ENCODE data around the gene KPNA4. TPM values are rescaled to one million over a fixed set of nuclear protein-coding genes. Genes with fewer than 3 reads are reported as not detected.

The KPNA4 gene
- total and polyA plus RNA-seq, 5 donors from 2014 or later, result 6.9 to 55.2 (median 8.6) TPM

DNA sequence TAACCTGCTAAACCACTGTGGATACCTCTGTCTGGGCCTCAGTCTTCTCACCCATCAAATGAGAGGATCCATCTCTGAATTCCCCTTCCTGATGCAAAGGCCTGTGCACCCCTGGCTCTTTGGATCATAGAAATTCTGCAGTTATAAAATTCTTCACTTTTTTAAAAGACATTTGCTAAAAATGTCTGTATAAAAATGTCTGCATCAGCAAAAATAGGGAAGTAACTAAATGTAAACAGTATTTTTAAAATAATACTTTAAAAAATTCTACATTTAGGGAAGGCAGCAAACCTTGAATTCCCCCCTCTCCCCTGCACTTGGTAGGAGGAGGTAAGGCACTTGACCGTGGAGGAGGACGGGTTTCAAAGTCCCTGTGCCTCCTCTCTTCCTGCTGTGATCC is 90.2 kb downstream of the KPNA4 start:
- peaks cover 22% of the 10 kb centered on the region for H3K27me3 ChIP-seq (ENCODE audit: control insufficient read depth, insufficient read depth, low read length)
- ATAC-seq (ENCODE audit: low read depth in 2 of 2) (no peak), DNase-seq (no peak)
- Mint-ChIP-seq H3K27me3 (peaks cover 11% of the 10 kb centered on the region), H3K9me3 (peaks cover 0 to 8% (median 0%) of the 10 kb centered on the region in 7 donors), H3K36me3 (no peaks in the 10 kb centered on the region), H3K4me3 (no peak overlapping the region), H3K27ac (no peak overlapping the region), H3K4me1 (no peaks in the 10 kb centered on the region)
- no peak overlapping the region for H3K27ac ChIP-seq (ENCODE audit: insufficient read depth, low read length, poor library complexity, severe bottlenecking)
- no peaks in the 10 kb centered on the region for H3K36me3 ChIP-seq (ENCODE audit: control insufficient read depth, insufficient read depth, low read length)
- no peak overlapping the region for H3K4me3 ChIP-seq (ENCODE audit: low read depth, low read length)
- peaks cover 9 to 14% of the 10 kb centered on the region in 2 experiments for H3K9me3 ChIP-seq (ENCODE audit: control insufficient read depth in 2 of 2, low read length in 2 of 2)
- no peaks in the 10 kb centered on the region for H3K4me1 ChIP-seq (ENCODE audit: control insufficient read depth, insufficient read depth, low read length, poor library complexity, severe bottlenecking)

DNA sequence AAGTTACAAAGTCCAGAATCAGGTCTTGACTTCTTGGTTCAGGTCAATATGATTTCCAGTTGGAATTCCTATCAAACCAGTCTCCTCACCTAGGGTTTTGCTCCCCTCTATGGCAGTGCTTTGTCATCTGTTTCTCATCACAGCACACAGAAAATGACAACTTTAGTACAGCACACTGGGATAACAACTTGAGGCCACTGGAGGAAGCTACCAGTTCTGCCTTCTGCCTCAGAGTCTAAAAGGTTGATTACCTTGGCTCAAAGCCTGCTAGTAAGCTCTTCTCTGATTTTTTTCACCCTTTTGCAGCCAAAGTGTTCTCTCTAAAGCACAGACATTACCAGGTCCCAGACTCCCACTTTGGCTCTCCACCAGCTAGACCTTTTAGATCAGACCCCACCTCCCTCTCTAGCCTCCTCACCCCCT is 90.9 kb downstream of the KPNA4 start:
- Mint-ChIP-seq H3K36me3 (peaks cover 5% of the 10 kb centered on the region), H3K27me3 (peaks cover 14% of the 10 kb centered on the region), H3K9me3 (peaks cover 0 to 14% (median 5%) of the 10 kb centered on the region in 7 donors), H3K4me1 (no peaks in the 10 kb centered on the region), H3K27ac (no peak overlapping the region), H3K4me3 (no peak overlapping the region)
- no peak overlapping the region for H3K4me3 ChIP-seq (ENCODE audit: low read depth, low read length)
- DNase-seq (no peak), ATAC-seq (ENCODE audit: low read depth in 2 of 2) (no peak)
- H3K27me3 ChIP-seq (ENCODE audit: control insufficient read depth, insufficient read depth, low read length), result peaks cover 22% of the 10 kb centered on the region
- H3K36me3 ChIP-seq (ENCODE audit: control insufficient read depth, insufficient read depth, low read length), result no peaks in the 10 kb centered on the region
- H3K27ac ChIP-seq (ENCODE audit: insufficient read depth, low read length, poor library complexity, severe bottlenecking), result no peak overlapping the region
- peaks cover 9 to 17% of the 10 kb centered on the region in 2 experiments for H3K9me3 ChIP-seq (ENCODE audit: control insufficient read depth in 2 of 2, low read length in 2 of 2)
- no peaks in the 10 kb centered on the region for H3K4me1 ChIP-seq (ENCODE audit: control insufficient read depth, insufficient read depth, low read length, poor library complexity, severe bottlenecking)

DNA sequence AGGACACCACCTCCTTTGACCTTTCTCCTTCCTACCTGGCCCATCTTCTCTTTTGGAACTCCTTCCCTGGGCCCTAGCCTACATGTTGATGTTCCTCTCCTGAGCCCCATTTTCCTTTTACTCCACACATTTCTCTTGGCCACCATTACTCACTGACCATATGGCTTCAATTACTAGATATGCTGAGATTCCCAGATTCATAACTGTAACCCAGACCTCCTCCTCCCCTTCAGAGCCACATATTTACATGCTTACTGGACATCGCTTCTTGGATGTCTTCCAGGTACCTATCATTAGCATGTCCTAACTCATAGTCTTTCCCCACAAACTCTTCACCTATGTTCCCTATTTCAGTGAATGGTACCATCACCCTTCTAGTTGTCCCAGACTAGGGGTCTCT is 91.4 kb downstream of the KPNA4 start:
- Histone ChIP-seq H3K4me1 (ENCODE audit: control insufficient read depth, insufficient read depth, low read length, poor library complexity, severe bottlenecking) (no peaks in the 10 kb centered on the region), H3K36me3 (ENCODE audit: control insufficient read depth, insufficient read depth, low read length) (no peaks in the 10 kb centered on the region), H3K27me3 (ENCODE audit: control insufficient read depth, insufficient read depth, low read length) (peaks cover 24% of the 10 kb centered on the region), H3K27ac (ENCODE audit: insufficient read depth, low read length, poor library complexity, severe bottlenecking) (no peak overlapping the region), H3K4me3 (ENCODE audit: low read depth, low read length) (no peak overlapping the region), H3K9me3 (ENCODE audit: control insufficient read depth in 2 of 2, low read length in 2 of 2) (peaks cover 11 to 17% of the 10 kb centered on the region in 2 experiments)
- H3K27ac Mint-ChIP-seq, result no peak overlapping the region
- H3K27me3 Mint-ChIP-seq, result peaks cover 15% of the 10 kb centered on the region
- peaks cover 5% of the 10 kb centered on the region for H3K36me3 Mint-ChIP-seq
- H3K4me1 Mint-ChIP-seq, result no peaks in the 10 kb centered on the region
- no peak for ATAC-seq (ENCODE audit: low read depth in 2 of 2)
- peaks cover 2 to 14% (median 5%) of the 10 kb centered on the region in 7 donors for H3K9me3 Mint-ChIP-seq
- no peak for DNase-seq
- no peak overlapping the region for H3K4me3 Mint-ChIP-seq

DNA sequence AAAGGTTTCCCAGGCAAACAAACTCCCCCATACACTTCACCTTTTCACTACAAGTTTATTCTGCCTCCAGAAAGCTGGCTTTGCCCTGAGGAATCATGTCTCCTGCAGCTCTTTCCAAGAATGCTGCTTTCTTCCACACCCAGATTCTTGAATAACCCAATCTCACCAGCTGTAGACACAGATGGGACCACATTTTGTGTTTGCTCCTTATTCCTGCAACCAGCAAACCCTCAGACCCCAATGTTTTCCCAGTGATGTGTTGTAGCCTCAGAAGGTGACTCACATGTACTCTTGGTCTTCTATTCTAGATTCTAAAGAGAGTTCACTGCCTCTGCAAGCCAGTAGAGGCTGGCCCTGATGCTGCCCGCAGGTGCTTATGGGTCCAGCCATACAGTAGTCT is 92.2 kb downstream of the KPNA4 start:
- Mint-ChIP-seq H3K9me3 (peaks cover 3 to 14% (median 5%) of the 10 kb centered on the region in 7 donors), H3K4me3 (no peak overlapping the region), H3K27me3 (peaks cover 15% of the 10 kb centered on the region), H3K4me1 (no peaks in the 10 kb centered on the region), H3K27ac (no peak overlapping the region), H3K36me3 (peaks cover 8% of the 10 kb centered on the region)
- peaks cover 11 to 17% of the 10 kb centered on the region in 2 experiments for H3K9me3 ChIP-seq (ENCODE audit: control insufficient read depth in 2 of 2, low read length in 2 of 2)
- no peak overlapping the region for H3K27ac ChIP-seq (ENCODE audit: insufficient read depth, low read length, poor library complexity, severe bottlenecking)
- no peak overlapping the region for H3K4me3 ChIP-seq (ENCODE audit: low read depth, low read length)
- ATAC-seq (ENCODE audit: low read depth in 2 of 2), result no peak
- DNase-seq, result no peak
- no peaks in the 10 kb centered on the region for H3K36me3 ChIP-seq (ENCODE audit: control insufficient read depth, insufficient read depth, low read length)
- no peaks in the 10 kb centered on the region for H3K4me1 ChIP-seq (ENCODE audit: control insufficient read depth, insufficient read depth, low read length, poor library complexity, severe bottlenecking)
- H3K27me3 ChIP-seq (ENCODE audit: control insufficient read depth, insufficient read depth, low read length), result peaks cover 25% of the 10 kb centered on the region

DNA sequence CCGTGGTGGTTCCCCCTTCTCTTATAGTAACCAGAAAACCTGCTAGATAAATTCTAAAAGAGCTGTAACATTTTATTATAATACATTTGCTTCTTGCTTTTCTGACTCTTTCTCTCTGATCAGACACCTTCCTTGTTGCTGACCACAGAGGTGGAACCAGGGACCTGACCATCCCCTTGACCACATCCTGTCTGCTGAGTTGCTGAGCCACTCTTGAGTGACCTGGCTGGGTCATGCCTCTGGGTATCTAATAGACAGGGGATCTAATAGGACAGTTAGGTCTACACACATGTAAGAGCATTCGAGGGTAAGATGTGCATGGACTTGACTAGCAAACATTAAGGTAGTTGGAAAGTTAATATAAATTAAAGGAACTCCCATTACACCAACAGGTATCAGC is 93.0 kb downstream of the KPNA4 start:
- Histone ChIP-seq H3K4me3 (ENCODE audit: low read depth, low read length) (no peak overlapping the region), H3K27ac (ENCODE audit: insufficient read depth, low read length, poor library complexity, severe bottlenecking) (no peak overlapping the region), H3K27me3 (ENCODE audit: control insufficient read depth, insufficient read depth, low read length) (peaks cover 22% of the 10 kb centered on the region), H3K9me3 (ENCODE audit: control insufficient read depth in 2 of 2, low read length in 2 of 2) (peaks cover 11 to 17% of the 10 kb centered on the region in 2 experiments), H3K36me3 (ENCODE audit: control insufficient read depth, insufficient read depth, low read length) (no peaks in the 10 kb centered on the region), H3K4me1 (ENCODE audit: control insufficient read depth, insufficient read depth, low read length, poor library complexity, severe bottlenecking) (no peaks in the 10 kb centered on the region)
- Mint-ChIP-seq H3K4me1 (no peaks in the 10 kb centered on the region), H3K9me3 (peaks cover 3 to 14% (median 5%) of the 10 kb centered on the region in 7 donors), H3K27me3 (peaks cover 14% of the 10 kb centered on the region), H3K4me3 (no peak overlapping the region), H3K27ac (no peak overlapping the region), H3K36me3 (peaks cover 8% of the 10 kb centered on the region)
- DNase-seq, result no peak
- no peak for ATAC-seq (ENCODE audit: low read depth in 2 of 2)

DNA sequence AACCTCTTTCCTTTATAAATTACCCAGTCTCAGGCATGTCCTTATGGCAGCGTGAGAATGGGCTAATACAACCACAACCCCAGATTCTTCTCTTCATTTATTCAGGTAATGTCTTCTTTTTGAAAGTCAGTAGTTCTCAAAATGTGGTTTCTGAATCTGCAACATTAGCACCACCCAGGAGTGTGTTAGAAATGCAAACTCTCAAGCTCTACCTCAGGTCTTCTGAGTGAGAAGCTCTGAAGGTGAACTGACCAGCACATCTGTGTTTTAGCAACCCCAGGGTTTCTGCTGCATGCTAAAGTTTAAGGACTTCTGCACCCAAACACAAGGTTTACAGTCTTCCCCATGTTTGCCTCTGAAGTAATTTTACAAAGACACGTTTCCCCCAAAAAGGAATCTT is 93.5 kb downstream of the KPNA4 start:
- DNase-seq (no peak), ATAC-seq (ENCODE audit: low read depth in 2 of 2) (no peak)
- peaks cover 10% of the 10 kb centered on the region for H3K36me3 Mint-ChIP-seq
- H3K27me3 ChIP-seq (ENCODE audit: control insufficient read depth, insufficient read depth, low read length), result peaks cover 22% of the 10 kb centered on the region
- no peak overlapping the region for H3K27ac ChIP-seq (ENCODE audit: insufficient read depth, low read length, poor library complexity, severe bottlenecking)
- peaks cover 9% of the 10 kb centered on the region for H3K27me3 Mint-ChIP-seq
- H3K4me3 Mint-ChIP-seq, result no peak overlapping the region
- H3K27ac Mint-ChIP-seq, result no peak overlapping the region
- H3K9me3 Mint-ChIP-seq, result peaks cover 3 to 14% (median 5%) of the 10 kb centered on the region in 7 donors
- H3K4me1 ChIP-seq (ENCODE audit: control insufficient read depth, insufficient read depth, low read length, poor library complexity, severe bottlenecking), result no peaks in the 10 kb centered on the region
- H3K4me1 Mint-ChIP-seq, result no peaks in the 10 kb centered on the region
- H3K4me3 ChIP-seq (ENCODE audit: low read depth, low read length), result no peak overlapping the region
- H3K9me3 ChIP-seq (ENCODE audit: control insufficient read depth in 2 of 2, low read length in 2 of 2), result peaks cover 11 to 17% of the 10 kb centered on the region in 2 experiments
- no peaks in the 10 kb centered on the region for H3K36me3 ChIP-seq (ENCODE audit: control insufficient read depth, insufficient read depth, low read length)

DNA sequence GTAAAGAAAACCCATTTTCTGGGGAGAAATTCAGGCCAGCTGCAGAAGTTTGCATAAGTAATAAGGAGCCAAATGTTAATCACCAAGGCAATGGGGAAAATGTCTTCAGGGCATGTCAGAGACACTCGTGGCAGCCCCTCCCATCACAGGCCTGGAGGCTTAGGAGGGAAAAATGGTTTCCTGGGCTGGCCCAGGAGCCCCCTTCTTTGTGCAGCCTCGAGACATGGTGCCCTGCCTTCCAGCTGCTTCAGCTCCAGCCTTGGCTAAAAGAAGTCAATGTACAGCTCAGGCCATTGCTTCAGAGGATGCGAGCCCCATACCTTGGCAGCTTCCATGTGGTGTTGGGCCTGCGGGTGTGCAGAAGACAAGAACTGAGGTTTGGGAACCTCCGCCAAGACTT is 95.2 kb downstream of the KPNA4 start:
- no peak overlapping the region for H3K4me3 Mint-ChIP-seq
- Histone ChIP-seq H3K27me3 (ENCODE audit: control insufficient read depth, insufficient read depth, low read length) (peaks cover 28% of the 10 kb centered on the region), H3K27ac (ENCODE audit: insufficient read depth, low read length, poor library complexity, severe bottlenecking) (no peak overlapping the region), H3K36me3 (ENCODE audit: control insufficient read depth, insufficient read depth, low read length) (no peaks in the 10 kb centered on the region), H3K9me3 (ENCODE audit: control insufficient read depth in 2 of 2, low read length in 2 of 2) (peaks cover 11 to 17% of the 10 kb centered on the region in 2 experiments), H3K4me1 (ENCODE audit: control insufficient read depth, insufficient read depth, low read length, poor library complexity, severe bottlenecking) (no peaks in the 10 kb centered on the region), H3K4me3 (ENCODE audit: low read depth, low read length) (no peak overlapping the region)
- no peaks in the 10 kb centered on the region for H3K4me1 Mint-ChIP-seq
- DNase-seq (no peak), ATAC-seq (ENCODE audit: low read depth in 2 of 2) (no peak)
- peaks cover 3 to 14% (median 5%) of the 10 kb centered on the region in 7 donors for H3K9me3 Mint-ChIP-seq
- H3K27me3 Mint-ChIP-seq, result peaks cover 13% of the 10 kb centered on the region
- peaks cover 10% of the 10 kb centered on the region for H3K36me3 Mint-ChIP-seq
- H3K27ac Mint-ChIP-seq, result no peak overlapping the region

DNA sequence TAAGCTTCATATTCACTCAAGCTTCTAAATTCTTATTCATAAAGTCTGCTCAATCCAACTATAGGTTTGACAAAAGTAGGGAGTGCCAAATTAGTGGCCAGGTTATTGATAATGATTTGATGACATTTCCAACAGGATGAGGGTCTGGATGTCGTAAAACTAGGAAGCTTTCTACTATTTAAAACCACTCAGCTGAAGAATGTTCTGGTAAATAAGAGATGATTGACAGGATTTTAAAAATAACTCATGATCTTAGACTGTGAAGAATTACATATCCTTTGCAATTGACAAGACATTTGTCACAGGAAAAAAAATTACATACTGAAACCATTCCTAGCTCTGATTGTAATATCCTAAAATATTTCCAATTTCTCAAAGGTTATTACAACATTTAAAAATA is 100.4 kb downstream of the KPNA4 start:
- no peak overlapping the region for H3K27ac ChIP-seq (ENCODE audit: insufficient read depth, low read length, poor library complexity, severe bottlenecking)
- H3K36me3 ChIP-seq (ENCODE audit: control insufficient read depth, insufficient read depth, low read length), result no peaks in the 10 kb centered on the region
- H3K27ac Mint-ChIP-seq, result no peak overlapping the region
- peaks cover 0 to 6% (median 5%) of the 10 kb centered on the region in 7 donors for H3K9me3 Mint-ChIP-seq
- peaks cover 18% of the 10 kb centered on the region for H3K27me3 ChIP-seq (ENCODE audit: control insufficient read depth, insufficient read depth, low read length)
- H3K9me3 ChIP-seq (ENCODE audit: control insufficient read depth in 2 of 2, low read length in 2 of 2), result peaks cover 2% of the 10 kb centered on the region in 2 experiments
- no peaks in the 10 kb centered on the region for H3K4me1 Mint-ChIP-seq
- no peak for ATAC-seq (ENCODE audit: low read depth in 2 of 2)
- no peak for DNase-seq
- peaks cover 10% of the 10 kb centered on the region for H3K36me3 Mint-ChIP-seq
- no peak overlapping the region for H3K4me3 ChIP-seq (ENCODE audit: low read depth, low read length)
- no peak overlapping the region for H3K4me3 Mint-ChIP-seq
- H3K27me3 Mint-ChIP-seq, result peaks cover 43% of the 10 kb centered on the region
- H3K4me1 ChIP-seq (ENCODE audit: control insufficient read depth, insufficient read depth, low read length, poor library complexity, severe bottlenecking), result no peaks in the 10 kb centered on the region
